ENCODE results near the gene EPB41L3. TPM values are rescaled to one million over a fixed set of nuclear protein-coding genes. Genes with fewer than 3 reads are reported as not detected.

EPB41L3 gene
- total RNA-seq, 1 experiment from 2014 or later, result 16.1 TPM

DNA sequence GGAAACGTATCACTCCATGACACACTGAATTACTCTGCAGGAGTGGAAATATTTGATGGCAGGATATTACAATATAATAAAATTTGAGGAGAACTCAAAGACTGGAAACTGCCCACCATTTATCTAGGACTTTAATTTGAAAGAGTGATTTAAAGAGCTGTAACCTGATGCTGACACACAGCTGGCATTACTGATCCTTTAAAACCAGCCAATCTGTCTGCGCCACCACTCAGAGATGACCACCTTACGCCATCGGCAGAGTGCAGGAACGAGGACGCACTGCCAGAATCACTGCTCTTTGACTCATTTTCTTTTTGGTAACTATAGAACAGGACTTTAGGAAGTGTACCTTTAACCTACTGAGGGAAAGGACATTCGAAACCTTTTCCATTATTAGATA is 114.1 kb downstream of the EPB41L3 start:
- no peak overlapping the region for H3K4ac ChIP-seq (ENCODE audit: low read depth, low read length)
- no peaks in the 10 kb centered on the region for H3K27me3 ChIP-seq (ENCODE audit: insufficient read depth, low read length)
- H4K5ac ChIP-seq (ENCODE audit: insufficient read length, low read depth, low read length), result no peak overlapping the region
- Mint-ChIP-seq H3K4me1 (peaks cover 0 to 3% of the 10 kb centered on the region in 2 experiments; a peak in 1 of 4 replicates), H3K27ac (no peak overlapping the region), H3K4me3 (no peak overlapping the region), H3K36me3 (ENCODE audit: insufficient read depth in 1 of 3, low read depth in 3 of 3) (no peaks in the 10 kb centered on the region), H3K9me3 (no peaks in the 10 kb centered on the region), H3K27me3 (ENCODE audit: low read depth) (no peaks in the 10 kb centered on the region)
- H2BK120ac ChIP-seq (ENCODE audit: low read depth, low read length, poor library complexity, severe bottlenecking), result no peak overlapping the region
- no peak overlapping the region for H3K4me2 ChIP-seq (ENCODE audit: insufficient read depth, insufficient read length, low read length)
- no peaks in the 10 kb centered on the region for H3K4me1 ChIP-seq (ENCODE audit: insufficient read depth, low read length)
- no peaks in the 10 kb centered on the region for H3K79me2 ChIP-seq (ENCODE audit: insufficient read depth, low read length)
- H3K14ac ChIP-seq (ENCODE audit: insufficient read depth, low read length), result no peak overlapping the region
- no peak overlapping the region for H3K27ac ChIP-seq (ENCODE audit: insufficient read length, low read depth, low read length)
- no peak overlapping the region for H2BK5ac ChIP-seq (ENCODE audit: insufficient read length, low read length)
- DNase-seq, result no peak
- no peaks in the 10 kb centered on the region for H3K79me1 ChIP-seq (ENCODE audit: insufficient read depth, low read depth, low read length, poor library complexity, severe bottlenecking)
- H4K8ac ChIP-seq (replicated peaks; ENCODE audit: insufficient read length, low read depth, low read length), result no peak overlapping the region
- no peaks in the 10 kb centered on the region for H3K23me2 ChIP-seq (ENCODE audit: insufficient read length, low read depth, low read length, poor library complexity, severe bottlenecking)
- TF ChIP-seq, protein P1, sequence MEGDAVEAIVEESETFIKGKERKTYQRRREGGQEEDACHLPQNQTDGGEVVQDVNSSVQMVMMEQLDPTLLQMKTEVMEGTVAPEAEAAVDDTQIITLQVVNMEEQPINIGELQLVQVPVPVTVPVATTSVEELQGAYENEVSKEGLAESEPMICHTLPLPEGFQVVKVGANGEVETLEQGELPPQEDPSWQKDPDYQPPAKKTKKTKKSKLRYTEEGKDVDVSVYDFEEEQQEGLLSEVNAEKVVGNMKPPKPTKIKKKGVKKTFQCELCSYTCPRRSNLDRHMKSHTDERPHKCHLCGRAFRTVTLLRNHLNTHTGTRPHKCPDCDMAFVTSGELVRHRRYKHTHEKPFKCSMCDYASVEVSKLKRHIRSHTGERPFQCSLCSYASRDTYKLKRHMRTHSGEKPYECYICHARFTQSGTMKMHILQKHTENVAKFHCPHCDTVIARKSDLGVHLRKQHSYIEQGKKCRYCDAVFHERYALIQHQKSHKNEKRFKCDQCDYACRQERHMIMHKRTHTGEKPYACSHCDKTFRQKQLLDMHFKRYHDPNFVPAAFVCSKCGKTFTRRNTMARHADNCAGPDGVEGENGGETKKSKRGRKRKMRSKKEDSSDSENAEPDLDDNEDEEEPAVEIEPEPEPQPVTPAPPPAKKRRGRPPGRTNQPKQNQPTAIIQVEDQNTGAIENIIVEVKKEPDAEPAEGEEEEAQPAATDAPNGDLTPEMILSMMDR (conservative IDR thresholded peaks at IDR 0.05), result no peak
- H4K20me1 ChIP-seq (ENCODE audit: control insufficient read depth, insufficient read depth, insufficient read length), result no peaks in the 10 kb centered on the region
- no peak overlapping the region for H3K18ac ChIP-seq (ENCODE audit: insufficient read length, low read depth, low read length)
- no peak overlapping the region for H3K9ac ChIP-seq (ENCODE audit: extremely low read depth, insufficient read length, low read length)
- no CpG with 5 or more reads among the region's 7 CpGs for WGBS (ENCODE audit: extremely low coverage, insufficient read length, low lambda C conversion rate)
- no peak overlapping the region for H2BK12ac ChIP-seq (ENCODE audit: insufficient read length, low read depth, low read length)
- no peak overlapping the region for H4K91ac ChIP-seq (ENCODE audit: insufficient read length, low read depth, low read length)
- no peak overlapping the region for H2AK5ac ChIP-seq (ENCODE audit: insufficient read length, low read length)
- H3K9me3 ChIP-seq (ENCODE audit: control insufficient read depth, low read depth, low read length), result no peaks in the 10 kb centered on the region
- no peak overlapping the region for H2AFZ ChIP-seq (ENCODE audit: low read length)
- H2BK20ac ChIP-seq (ENCODE audit: low read depth, low read length, poor library complexity, severe bottlenecking), result no peak overlapping the region
- H3K56ac ChIP-seq (ENCODE audit: insufficient read length, low read depth, low read length), result no peak overlapping the region
- H3K23ac ChIP-seq (ENCODE audit: insufficient read length, low read depth, low read length), result no peak overlapping the region
- no peak overlapping the region for H2BK15ac ChIP-seq (ENCODE audit: low read depth, low read length)
- no peak overlapping the region for H3T11ph ChIP-seq (ENCODE audit: low read length)

Measured in H9 (cell line).